Neural cell (in vitro differentiated cells): ENCODE results near the gene TMC7.

ENCODE experiments used
- CTCF ChIP-seq: fragments of 450-650 bp; IDR thresholded peaks from 2 replicates; pipeline ENCODE4 v1.5.1; 2014; ENCODE audit warnings: antibody characterized with exemption, mild to moderate bottlenecking, moderate library complexity; ENCODE audit not compliant: poor library complexity, severe bottlenecking
- EP300 ChIP-seq: fragments of 450-650 bp; conservative IDR thresholded peaks from 2 replicates; pipeline ENCODE4 v1.6.1; 2014; ENCODE audit warnings: antibody characterized with exemption, mild to moderate bottlenecking, moderate library complexity; ENCODE audit not compliant: poor library complexity, severe bottlenecking
- EZH2 ChIP-seq: fragments of 200-600, 300-800 bp; shearing (Covaris generic), sonication (generic); IDR thresholded peaks from 2 replicates; pipeline ENCODE4 v1.6.1; 2014; ENCODE audit warnings: antibody characterized with exemption, low read length, borderline replicate concordance, mild to moderate bottlenecking; ENCODE audit not compliant: insufficient read depth, poor library complexity, severe bottlenecking
- POLR2AphosphoS5 ChIP-seq: IDR thresholded peaks from 2 replicates; pipeline ENCODE4 v1.6.1; 2012
- RAD21 ChIP-seq: fragments of 450-650 bp; conservative IDR thresholded peaks from 2 replicates; pipeline ENCODE4 v1.6.1; 2014; ENCODE audit warnings: antibody characterized with exemption, mild to moderate bottlenecking, moderate library complexity
- REST ChIP-seq: IDR thresholded peaks from 2 replicates; pipeline ENCODE4 v1.6.1; 2012; ENCODE audit warnings: borderline replicate concordance

GRCh38 chr16:19044769-19045168 is 61.0 kb downstream of the TMC7 start:
- no peak for TF ChIP-seq CTCF
- no peak for TF ChIP-seq EP300
- no peak for TF ChIP-seq POLR2AphosphoS5
- TF ChIP-seq REST: no peak
- TF ChIP-seq RAD21: no peak
- no peak for TF ChIP-seq EZH2
